HG02884 (cell line): Measurements from ENCODE around the gene PLOD3.
"Not testable (repeated sequence)": the region's sequence is repeated elsewhere in the genome, so short reads cannot be mapped to it uniquely, and the experiment has no call there.

ENCODE experiments used
- ATAC-seq: cut with Tn5 transposase; IDR thresholded peaks from one replicate; pipeline ENCODE4 v1.9.1; 2021; ENCODE audit warnings: mild to moderate bottlenecking, moderate library complexity; ENCODE audit not compliant: unreplicated experiment

Gene PLOD3, protein sequence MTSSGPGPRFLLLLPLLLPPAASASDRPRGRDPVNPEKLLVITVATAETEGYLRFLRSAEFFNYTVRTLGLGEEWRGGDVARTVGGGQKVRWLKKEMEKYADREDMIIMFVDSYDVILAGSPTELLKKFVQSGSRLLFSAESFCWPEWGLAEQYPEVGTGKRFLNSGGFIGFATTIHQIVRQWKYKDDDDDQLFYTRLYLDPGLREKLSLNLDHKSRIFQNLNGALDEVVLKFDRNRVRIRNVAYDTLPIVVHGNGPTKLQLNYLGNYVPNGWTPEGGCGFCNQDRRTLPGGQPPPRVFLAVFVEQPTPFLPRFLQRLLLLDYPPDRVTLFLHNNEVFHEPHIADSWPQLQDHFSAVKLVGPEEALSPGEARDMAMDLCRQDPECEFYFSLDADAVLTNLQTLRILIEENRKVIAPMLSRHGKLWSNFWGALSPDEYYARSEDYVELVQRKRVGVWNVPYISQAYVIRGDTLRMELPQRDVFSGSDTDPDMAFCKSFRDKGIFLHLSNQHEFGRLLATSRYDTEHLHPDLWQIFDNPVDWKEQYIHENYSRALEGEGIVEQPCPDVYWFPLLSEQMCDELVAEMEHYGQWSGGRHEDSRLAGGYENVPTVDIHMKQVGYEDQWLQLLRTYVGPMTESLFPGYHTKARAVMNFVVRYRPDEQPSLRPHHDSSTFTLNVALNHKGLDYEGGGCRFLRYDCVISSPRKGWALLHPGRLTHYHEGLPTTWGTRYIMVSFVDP

DNA sequence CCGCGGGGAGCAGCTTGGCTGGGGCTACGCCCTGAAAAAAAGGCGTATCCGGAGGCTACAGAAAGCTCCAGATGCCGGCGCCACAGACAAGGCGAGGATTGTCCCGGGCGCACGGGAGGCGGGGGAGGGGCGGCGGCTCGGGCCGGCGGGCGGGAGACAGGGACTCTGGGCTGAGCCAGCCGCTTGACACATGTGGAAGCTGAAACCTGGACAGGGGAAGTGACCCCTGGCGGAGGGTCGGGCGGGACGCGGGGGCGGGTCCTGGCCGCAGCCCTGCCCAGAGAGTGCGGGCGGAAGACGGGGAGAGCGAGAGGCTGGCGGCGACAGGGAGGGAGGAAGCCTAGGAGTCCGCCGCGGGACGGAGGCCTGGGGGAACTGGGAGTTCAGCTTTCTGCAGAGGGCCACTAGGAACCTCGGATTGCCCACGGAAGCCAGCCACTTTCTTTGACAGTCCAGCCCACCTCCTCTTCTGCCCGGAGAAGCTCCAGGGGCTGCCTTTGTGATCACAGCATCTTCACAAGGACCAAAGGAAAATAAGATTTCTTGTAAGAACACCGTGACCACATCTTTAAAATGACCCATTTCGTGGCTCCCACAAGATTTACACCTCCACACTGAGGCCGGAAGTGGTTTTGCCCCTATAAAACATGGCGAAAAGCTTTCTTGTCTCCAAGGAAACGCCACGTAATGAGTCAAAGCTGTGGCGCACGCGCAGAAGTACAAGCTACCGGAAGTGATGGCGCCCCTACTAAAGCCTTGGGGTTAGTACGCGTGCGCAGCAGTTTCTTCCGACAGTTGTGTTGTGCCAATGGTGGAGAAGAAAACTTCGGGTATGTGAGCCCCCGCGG, at the start of gene PLOD3, which contains the start of gene ZNHIT1:
PLOD3 (minus strand) TSS at position 194 of the 848 bp plus-strand sequence. CDS start 307 bp downstream, outside the sequence.
ZNHIT1 (plus strand) TSS at position 778 of the 848 bp plus-strand sequence; CDS start at position 809, 31 bp downstream.
- peak; percentile 68 for ATAC-seq

DNA sequence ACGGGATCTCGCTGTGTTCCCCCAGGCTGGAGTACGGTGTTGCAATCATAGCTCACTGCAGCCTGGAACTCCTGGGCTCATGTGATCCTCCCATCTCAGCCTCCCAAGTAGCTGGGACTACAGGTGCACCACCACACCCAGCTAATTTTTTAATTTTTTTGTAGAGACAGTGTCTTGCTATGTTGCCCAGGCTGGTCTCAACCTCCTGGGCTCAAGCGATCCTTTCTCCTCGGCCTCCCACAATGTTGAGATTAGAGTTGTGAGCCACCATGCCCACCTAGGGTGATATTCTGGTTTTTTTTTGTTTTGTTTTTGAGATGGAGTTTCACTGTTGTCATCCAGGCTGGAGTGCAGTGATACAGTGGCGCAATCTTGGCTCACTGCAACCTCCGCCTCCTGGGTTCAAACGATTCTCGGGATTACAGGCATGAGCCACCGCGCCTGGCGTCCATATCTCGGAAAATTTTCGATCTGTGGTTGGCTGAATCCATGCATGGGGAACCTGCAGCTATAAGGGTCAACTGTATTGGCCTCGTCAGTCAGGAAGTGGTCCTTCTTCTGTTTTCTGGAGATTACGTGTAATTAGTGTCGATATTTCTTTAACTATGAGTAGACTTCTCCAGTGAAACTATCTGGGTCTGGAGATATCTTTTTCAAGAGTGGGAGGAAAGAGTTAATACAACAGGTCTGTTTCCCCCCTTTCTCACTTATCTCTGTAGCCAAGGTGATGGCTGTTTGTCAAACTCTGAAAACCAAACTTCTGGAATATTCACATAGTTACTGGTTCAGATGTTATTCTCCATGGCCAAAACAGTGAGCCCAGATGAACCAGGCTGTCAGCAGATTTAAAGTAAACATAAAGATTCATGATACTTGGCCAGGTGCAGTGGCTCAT, 48.5 kb upstream of the PLOD3 start:
- no peak for ATAC-seq

DNA sequence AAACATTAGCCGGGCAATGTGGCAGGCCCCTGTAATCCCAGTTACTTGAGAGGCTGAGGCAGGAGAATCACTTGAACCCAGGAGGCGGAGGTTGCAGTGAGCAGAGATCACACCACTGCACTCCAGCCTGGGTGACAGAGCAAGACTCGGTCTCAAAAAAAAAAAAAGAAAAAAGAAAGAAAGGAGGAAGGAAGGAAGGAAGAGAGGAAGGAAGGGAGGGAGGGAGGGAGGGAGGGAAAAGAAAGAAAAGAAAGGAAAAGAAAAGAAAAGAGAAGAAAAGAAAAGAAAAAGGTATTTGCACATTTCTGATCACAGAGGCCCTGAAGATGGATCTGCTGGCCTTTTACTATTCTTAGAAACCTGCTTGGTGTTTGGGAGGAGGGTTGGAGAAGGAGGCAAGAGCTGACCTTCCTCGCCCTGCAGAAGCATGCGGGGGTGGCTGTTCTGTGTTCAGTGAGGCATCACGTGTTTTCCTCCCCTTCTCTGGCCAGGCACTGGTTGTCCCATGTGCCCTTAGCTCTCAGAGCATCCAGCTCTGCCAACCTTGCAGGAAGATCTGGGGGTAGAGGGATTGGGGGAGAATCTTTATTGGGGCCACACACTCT, 46.8 kb upstream of the PLOD3 start:
- ATAC-seq, result not testable (repeated sequence)

DNA sequence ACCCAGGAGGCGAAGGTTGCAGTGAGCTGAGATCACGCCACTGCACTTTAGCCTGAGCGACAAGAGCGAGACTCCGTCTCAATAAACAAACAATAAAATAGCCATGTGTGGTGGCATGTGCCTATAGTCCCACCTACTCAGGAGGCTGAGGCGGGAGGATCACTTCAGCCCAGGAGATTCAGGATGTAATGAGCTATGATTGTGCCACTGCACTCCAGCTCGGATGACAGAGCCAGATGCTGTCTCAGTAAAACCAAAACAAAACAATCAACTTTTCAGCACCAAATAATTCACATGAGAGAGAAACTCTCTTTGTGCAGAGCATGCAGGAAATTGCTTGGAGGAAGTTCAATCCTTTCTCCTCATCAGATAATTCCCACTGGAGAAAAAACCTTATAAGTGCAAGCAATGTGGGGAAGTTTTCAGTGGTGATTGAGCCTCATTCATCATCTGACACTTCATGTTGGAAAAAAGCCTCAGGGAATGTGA, 40.9 kb upstream of the PLOD3 start:
- ATAC-seq, result no peak

DNA sequence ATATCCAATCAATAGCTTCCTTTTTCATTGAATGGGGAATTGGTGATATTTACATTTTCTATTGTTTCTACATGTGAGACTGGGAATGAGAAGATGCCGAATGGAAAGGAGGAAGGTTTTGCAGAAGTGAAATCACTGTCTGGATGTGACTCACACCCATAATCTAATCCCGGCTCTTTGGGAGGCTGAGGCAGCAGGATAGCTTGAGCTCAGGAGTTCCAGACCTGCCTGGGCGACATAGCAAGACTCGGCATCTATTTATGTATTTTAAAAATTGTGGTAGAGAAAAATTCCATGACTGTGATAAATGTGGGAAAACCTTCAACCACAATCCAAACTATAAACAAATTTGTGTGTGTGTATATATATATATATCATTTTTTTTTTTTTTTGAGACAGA, 38.4 kb upstream of the PLOD3 start:
- ATAC-seq, result no peak

DNA sequence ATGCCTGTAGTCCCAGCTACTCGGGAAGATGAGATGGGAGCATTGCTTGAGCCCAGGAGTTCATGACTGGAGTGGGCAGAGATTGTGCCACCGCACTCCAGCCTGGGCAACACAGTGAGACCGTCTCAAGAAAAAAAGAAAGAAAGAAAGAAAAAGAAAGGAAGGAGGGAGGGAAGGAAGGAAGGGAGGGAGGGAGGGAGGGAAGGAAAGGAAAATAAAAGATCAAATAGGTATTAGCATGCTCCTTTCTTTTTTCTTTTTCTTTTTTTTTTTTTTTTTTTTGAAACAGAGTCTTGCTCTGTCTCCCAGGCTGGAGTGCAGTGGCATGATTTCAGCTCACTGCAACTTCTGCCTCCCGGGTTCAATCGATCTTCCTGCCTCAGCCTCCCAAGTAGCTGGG, 35.8 kb upstream of the PLOD3 start:
- ATAC-seq, result not testable (repeated sequence)

DNA sequence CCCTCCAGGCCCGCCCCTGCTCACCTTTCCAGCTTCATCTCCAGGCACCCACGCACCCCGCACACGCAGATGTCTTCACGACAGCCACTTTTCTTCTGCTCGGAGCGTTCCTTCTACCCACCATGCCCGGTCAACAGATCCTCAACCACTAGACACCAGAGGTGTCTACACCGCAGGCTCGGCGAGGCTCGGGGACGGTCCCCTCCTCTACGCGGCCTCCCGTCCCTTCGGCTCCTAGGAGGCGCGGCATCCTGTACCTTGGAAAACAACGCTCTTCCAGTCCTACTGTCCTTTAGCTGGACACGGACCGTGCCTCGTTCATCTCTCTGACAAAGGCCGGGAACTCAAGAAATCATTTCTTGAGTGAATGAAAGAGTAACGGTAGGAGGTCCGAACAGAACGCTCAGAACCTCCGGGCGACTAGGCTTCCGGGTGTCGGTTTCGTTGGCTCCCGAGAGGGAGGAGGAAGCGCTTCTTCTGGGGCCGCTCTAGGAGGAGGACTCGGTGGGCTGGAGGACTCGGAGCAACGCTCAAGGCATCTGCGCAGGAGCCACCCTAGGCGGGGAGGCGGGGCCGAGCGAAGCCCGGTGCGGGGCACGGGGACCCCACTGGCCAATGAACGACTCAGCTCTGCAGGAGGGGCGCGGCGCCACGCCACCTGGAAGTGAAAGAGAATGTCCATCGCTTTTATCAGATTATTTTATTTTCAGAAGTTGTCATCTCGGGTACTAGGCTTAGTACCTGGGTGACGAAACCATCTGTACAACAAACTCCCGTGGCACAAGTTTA, 34.7 kb upstream of the PLOD3 start:
- ATAC-seq, result peak; percentile 95

DNA sequence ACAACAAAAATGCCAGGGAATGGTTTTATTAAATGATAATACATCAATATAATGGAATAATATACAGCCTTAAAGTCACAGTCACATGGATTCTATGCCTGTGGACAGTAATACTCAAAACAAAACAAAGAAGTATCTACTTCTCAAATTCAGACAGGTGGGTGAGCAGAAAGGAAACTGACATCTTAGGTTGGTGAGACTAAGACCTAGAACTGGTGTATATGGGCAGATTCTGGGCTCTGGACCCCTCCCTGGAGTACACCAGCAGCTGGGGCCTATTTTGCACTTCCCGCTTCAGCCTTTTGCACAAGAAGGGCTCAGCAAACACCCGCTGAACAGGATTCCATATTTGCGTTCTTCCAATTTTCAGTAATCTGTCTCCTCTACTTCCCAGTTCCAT, 32.9 kb upstream of the PLOD3 start:
- no peak for ATAC-seq

DNA sequence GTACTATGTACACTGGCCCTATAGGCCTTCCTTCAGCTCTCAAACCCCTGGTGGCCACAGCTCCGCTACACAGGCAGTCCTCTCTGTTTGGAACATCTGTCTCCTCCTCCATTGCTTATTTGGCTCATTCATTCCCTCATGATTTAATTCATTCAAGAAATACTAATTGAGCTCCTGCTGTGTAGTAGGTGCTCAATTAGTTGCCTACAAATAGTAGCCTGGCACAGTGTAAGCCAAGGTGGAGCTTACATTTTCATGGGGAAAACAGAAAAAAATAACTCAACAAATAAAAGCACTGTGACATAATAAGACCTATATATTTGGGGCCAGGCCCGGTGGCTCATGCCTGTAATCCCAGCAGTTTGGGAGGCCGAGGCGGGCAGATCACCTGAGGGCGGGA, 30.9 kb upstream of the PLOD3 start:
- no peak for ATAC-seq

DNA sequence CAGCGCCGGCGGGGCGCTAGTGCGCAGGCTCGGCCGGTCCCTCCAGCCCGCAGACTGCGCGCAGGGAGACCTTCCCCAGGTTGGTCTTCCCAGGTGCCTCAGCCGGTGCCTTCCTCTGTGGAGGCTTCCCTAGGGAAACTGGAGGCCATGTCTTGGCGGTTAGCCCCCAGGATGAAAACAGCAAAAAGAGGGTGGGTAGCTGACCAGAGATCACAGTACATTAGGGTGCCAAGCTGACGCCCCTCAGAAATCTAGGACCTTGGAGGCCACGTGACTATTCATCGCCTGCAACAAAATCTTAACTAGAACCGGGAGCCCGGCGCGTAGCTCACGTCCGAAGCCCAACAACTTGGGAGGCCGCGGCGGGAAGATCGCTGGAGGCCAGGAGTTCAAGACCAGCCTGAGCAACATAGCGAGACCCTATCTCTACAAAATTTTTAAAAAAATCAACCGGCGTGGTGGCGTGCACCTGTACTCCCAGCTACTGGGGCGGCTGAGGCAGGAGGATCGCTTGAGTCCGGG, 27.8 kb upstream of the PLOD3 start:
- ATAC-seq, result no peak

DNA sequence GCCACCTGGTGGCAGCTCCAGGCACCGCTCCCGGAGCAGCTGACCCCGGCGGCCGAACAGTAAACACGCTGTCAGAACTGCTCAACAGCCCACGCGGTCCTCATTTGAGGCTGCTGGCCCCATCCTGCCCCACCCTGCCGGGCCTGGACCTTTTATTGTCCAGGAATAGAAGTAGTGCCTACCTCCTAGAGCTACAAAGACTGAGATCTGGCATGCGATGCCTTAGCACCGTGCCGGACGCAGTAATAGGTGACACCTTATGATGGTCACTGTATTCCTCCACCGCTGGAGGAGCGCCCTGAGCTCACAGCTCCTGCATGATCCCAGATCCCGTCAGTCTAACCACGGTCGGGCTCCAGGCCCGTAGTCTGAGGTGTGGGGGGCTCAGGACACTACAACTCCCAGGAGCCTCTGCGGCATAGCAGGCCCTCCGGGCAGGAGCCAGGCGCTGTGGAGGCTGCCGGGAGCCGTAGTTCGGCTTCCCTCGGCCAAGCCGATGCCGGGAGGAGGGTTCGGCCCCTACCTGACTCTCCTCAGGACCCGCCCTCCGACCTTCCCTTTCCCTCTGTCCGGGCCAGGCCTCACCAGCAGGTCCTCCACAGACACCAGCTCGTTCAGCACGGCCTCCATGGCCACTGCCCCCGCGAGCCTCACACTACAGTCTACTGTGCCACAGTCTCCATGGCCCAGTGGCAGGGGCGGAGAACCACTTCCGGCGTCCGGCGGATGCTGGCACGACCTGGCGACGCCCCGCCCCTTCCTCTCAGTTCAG, 27.2 kb upstream of the PLOD3 start, which contains the start of gene FIS1:
FIS1 (minus strand) TSS at position 707 of the 772 bp plus-strand sequence; CDS start at position 630, 77 bp downstream.
- ATAC-seq, result peak; percentile 89

DNA sequence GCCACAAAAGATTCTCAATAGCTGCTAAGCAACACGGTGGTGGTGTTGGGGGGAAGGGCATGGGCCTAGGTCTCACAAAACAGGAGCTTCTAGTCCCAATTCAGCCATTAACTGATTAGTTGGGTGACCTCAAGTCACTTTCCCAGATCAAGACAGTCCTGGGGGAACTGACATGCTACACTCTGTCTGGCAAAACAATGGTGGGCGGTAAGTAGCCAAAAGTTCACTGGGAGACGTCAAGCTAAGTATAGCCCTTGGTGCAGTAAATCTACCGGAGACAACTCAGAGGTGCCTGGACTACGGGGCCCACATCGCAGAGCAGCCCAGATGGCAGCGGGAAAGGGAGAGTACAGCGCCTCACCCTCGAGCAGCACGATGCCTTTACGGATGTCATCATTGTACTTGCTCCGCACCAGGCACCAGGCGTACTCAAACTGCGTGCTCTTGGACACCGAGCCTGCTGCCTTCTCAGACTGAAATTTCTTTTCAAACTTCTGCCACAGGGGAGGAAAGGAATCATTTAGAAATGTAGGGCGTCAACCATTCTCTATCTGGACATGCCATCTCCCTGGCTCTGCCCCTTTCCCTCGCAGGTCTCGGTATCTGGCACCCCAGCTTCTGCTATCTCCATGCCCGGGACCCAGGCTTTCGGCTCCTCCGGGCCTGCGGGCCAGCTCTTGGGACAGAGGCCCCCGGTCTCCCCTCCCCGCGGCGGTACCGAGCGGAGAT, 26.4 kb upstream of the PLOD3 start:
- ATAC-seq, result no peak

DNA sequence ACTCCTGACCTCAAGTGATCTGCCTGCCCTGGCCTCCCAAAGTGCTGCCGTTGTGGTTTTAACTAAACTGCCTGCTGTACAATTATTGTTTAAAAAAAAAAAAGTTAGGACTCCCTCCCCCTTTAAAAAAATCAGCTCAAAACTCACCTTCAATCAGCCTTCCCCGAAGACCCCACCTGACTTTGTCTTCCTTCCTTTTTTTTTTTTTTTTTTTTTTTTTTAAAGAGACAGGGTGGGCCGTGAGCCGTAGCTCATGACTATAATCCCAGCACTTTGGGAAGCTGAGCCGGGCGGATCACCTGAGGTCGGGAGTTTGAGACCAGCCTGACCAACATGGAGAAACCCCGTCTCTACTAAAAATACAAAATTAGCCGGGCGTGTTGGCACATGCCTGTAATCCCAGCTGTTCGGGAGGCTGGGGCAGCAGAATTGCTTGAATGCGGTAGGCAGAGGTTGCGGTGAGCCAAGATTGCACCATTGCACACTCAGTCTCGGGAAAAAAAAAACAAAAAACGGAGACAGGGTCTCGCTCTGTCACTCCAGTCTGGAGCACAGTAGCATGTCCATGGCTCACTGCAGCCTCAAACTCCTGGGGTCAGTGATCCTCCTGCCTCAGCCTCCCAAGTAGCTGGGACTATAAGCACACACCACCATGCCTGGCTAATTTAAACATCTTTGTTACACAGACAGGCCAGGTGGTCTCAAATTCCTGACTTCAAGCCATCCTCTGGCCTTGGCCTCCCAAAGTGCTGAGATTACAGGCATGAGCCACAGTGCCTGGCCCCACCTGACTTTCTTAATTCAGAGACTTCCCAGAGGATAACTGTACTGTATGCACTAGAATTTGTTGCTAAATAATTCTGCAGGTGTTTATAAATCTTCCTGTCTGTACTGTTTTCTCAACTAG, 24.3 kb upstream of the PLOD3 start:
- ATAC-seq, result no peak

DNA sequence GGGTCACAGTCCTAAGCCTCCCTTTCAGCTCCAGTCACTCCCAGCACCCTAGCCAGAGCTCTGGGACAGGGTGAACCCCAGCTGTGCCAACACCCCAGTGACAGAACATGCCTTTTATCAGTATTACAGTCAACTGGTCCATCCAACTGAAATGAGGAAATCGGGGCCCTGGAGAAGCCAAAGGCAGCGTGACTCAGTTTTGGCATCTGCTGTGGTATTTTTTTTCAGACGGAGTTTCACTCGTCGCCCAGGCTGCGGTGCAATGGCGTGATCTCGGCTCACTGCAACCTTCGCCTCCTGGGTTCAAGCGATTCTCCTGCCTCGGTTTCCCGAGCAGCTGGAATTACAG, 23.6 kb upstream of the PLOD3 start:
- ATAC-seq, result no peak

DNA sequence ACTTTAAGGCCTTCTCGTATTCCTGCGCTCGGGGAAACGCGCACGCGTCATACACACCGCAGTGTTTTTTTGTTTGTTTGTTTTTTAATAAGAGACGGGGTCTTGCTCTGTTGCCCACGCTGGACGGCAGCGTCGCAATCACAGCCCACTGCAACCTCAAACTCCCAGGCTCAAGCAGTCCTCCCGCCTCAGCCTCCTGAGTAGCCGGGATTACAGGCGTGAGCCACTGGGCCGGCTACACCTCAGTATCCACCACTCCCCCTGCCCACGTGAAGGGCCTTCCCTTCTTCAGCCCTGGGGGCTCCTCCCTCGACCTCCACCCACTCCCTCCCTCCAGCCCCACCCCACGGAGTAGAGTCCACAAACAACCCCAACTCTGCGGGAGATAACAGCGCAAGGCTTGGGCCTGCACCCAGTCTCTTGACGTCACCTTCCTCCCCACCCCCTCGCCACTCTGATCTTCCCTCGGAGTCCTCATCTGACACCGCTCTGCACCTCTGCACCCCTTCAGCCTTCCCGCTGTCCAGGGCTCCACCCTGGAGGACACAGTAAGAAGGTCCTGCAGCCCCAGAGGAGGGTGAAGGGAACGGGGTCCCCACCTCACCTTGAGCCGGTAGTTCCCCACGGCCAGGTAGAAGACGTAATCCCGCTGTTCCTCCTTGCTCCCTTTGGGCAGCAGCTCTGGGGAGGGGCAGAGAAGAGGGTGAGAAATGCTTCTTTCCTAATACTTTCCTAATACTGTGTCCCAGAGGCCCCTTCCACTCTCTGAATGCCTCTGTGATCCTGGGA, 23.0 kb upstream of the PLOD3 start:
- no peak for ATAC-seq

DNA sequence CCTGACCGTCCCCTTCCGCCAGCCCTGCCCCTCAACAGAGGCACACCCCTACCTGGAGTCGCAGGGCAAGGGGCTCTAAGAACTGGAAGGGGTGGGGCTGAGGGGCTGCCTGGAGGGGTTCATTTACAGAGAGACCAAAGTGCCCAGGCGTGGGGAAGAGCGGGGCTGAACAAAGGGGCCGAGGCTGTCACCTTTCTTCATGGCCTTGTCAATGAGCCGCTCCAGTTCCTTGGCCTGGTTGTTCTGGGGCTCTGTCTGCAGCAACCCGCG, 22.5 kb upstream of the PLOD3 start:
- ATAC-seq, result no peak
